ENCODE data around the gene AOAH.
"Not testable (repeated sequence)": the region's sequence is repeated elsewhere in the genome, so short reads cannot be mapped to it uniquely, and the experiment has no call there.

The AOAH gene

GRCh38 chr7:36468370-36469101 is 255.8 kb downstream of the AOAH start:
- no peak overlapping the region for H3K9ac ChIP-seq (ENCODE audit: low read depth, low read length)
- no peaks in the 10 kb centered on the region for H3K36me3 ChIP-seq (ENCODE audit: insufficient read depth, low read length)
- H3K4me1 ChIP-seq (ENCODE audit: insufficient read depth, low read length): no peaks in the 10 kb centered on the region

GRCh38 chr7:36466001-36466400 is 258.3 kb downstream of the AOAH start:
- H3K4me1 ChIP-seq (ENCODE audit: insufficient read depth, low read length); H3K36me3 ChIP-seq (ENCODE audit: insufficient read depth, low read length); H3K9ac ChIP-seq (ENCODE audit: low read depth, low read length); H3K9me3 ChIP-seq (ENCODE audit: control insufficient read depth, insufficient read depth, low read length): not testable (repeated sequence)

More at GRCh38 chr7:36468370-36469101, 255.8 kb downstream of the AOAH start:
- H3K9me3 ChIP-seq (ENCODE audit: control insufficient read depth, insufficient read depth, low read length): no peaks in the 10 kb centered on the region

- Histone ChIP-seq H3K9ac (ENCODE audit: low read depth, low read length) (no peak overlapping the region), H3K36me3 (ENCODE audit: insufficient read depth, low read length) (no peaks in the 10 kb centered on the region), H3K4me1 (ENCODE audit: insufficient read depth, low read length) (no peaks in the 10 kb centered on the region), H3K9me3 (ENCODE audit: control insufficient read depth, insufficient read depth, low read length) (no peaks in the 10 kb centered on the region)
These were observed 260.0 kb downstream of the AOAH start for GRCh38 chr7:36464271-36464670.

Data from ES-I3 (cell line).